AG10803 (cell line): ENCODE measurements around the gene DGLUCY.

Source experiments
- DNase-seq: peaks from one replicate; pipeline ENCODE4 v3.0.0; 2010; ENCODE audit warnings: low read depth
- H3K4me3 ChIP-seq: 2 replicates; pipeline ENCODE4 v1.5.1; 2011; ENCODE audit warnings: mild to moderate bottlenecking, low read length, control low read depth
- CTCF ChIP-seq: conservative IDR thresholded peaks from 2 replicates; pipeline ENCODE4 v1.5.1; 2011; ENCODE audit warnings: mild to moderate bottlenecking, low read length, control low read depth, inconsistent platforms

Gene DGLUCY

GRCh38 chr14:91254461-91254860 lies 140.6 kb downstream of the DGLUCY start:
- TF ChIP-seq CTCF, result no peak
- H3K4me3 ChIP-seq, result no peak overlapping the region
- no peak for DNase-seq

GRCh38 chr14:91255026-91255695 lies 141.3 kb downstream of the DGLUCY start:
- DNase-seq, result peak; percentile 82
- no peak overlapping the region for H3K4me3 ChIP-seq
- no peak for TF ChIP-seq CTCF

GRCh38 chr14:91256661-91257060 lies 142.8 kb downstream of the DGLUCY start:
- DNase-seq, result no peak
- no peak overlapping the region for H3K4me3 ChIP-seq
- TF ChIP-seq CTCF, result no peak

GRCh38 chr14:91257328-91258010 lies 143.6 kb downstream of the DGLUCY start:
- DNase-seq, result no peak
- no peak overlapping the region for H3K4me3 ChIP-seq
- no peak for TF ChIP-seq CTCF

- TF ChIP-seq CTCF, result no peak
- H3K4me3 ChIP-seq, result no peak overlapping the region
- DNase-seq, result peak; percentile 92
Measured at GRCh38 chr14:91258011-91258618, 144.2 kb downstream of the DGLUCY start.

- no peak for DNase-seq
- TF ChIP-seq CTCF, result no peak
Measured at GRCh38 chr14:91258876-91259275, 145.0 kb downstream of the DGLUCY start.

GRCh38 chr14:91261115-91261514 lies 147.2 kb downstream of the DGLUCY start:
- no peak for TF ChIP-seq CTCF
- DNase-seq, result no peak
- H3K4me3 ChIP-seq, result no peak overlapping the region

More at GRCh38 chr14:91258876-91259275, 145.0 kb downstream of the DGLUCY start:
- no peak overlapping the region for H3K4me3 ChIP-seq
